Stimulated activated CD4-positive, alpha-beta T cell treated with anti-CD3 and anti-CD28 coated beads, TNF-alpha, amount 100 ng/mL, for 48 hours (primary cell): ENCODE measurements around the gene NOL4.

Experiments
- DNase-seq, 3 donors: peaks; one replicate each; pipeline ENCODE4 v3.0.0-alpha.2; 2020; ENCODE audit warnings: low read depth in 3 of 3

Gene NOL4

DNA sequence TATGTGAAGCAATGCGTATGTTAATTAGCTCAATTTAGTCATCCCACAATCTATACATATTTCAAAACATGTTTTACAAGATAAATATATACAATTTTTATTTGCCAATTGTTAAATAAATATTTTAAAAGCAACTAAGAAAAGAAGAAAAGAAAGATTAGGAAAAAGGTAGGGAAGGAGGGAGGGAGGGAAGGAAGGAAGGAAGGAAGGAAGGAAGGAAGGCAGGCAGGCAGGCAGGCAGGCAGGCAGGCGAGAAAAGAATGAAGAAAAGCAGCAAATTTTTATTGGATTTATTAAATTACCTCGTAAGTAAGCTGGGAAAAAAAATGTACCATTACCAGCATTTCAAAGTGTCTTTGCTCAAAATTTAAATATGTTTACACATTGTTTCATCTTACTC is 30.5 kb downstream of the NOL4 start:
- no peak for DNase-seq

GRCh38 chr18:34189656-34190435 is 34.9 kb downstream of the NOL4 start:
- DNase-seq, result no peak
